Measurements from ENCODE around the gene CCDC169. TPM values are rescaled to one million over a fixed set of nuclear protein-coding genes. Genes with fewer than 3 reads are reported as not detected.

CCDC169 gene
- total and polyA plus RNA-seq, 2 of the 13 experiments (the other 11 are each of a cell fraction or from before 2014, with no cell fraction given), result 0.25 to 0.33 TPM

DNA sequence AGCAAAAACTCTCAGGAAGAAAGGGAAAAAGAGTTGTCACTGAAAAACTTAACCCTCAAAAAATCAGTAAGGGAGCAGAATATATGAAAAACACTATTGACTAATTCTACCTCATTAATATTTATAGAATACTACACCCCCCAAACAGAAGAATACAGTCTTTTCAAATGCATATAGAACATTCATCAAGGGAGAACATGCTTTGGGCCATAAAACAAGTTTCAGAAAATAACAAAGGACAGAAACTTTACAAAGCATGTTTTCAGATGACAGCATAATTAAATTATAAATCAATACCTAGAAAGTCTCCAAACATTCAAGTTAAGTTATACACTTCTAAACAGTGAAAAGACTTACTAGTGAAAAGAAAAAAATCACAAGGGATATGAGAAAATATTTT is 113.7 kb downstream of the CCDC169 start:
- no TSS peak for BruUV-seq (replicated peaks)
- Histone ChIP-seq H2AFZ (ENCODE audit: low read length) (no peak overlapping the region), H3K4me3 (replicated peaks in 1 of 3; ENCODE audit: insufficient read depth in 1 of 3, low read depth in 2 of 3, low read length in 3 of 3) (no peak overlapping the region), H3K79me2 (ENCODE audit: insufficient read depth, low read length) (no peaks in the 10 kb centered on the region), H3K4me1 (ENCODE audit: insufficient read depth, low read length) (no peaks in the 10 kb centered on the region), H3K27me3 (ENCODE audit: control insufficient read depth in 1 of 2, insufficient read depth in 2 of 2, low read length in 2 of 2) (no peaks in the 10 kb centered on the region; a peak in 1 of 5 replicates), H4K20me1 (ENCODE audit: insufficient read depth, low read length) (no peaks in the 10 kb centered on the region), H3K9me3 (ENCODE audit: low read length) (no peaks in the 10 kb centered on the region), H3K4me2 (ENCODE audit: low read depth, low read length) (no peak overlapping the region), H3K27ac (ENCODE audit: extremely low read length, insufficient read depth, low read length) (no peak overlapping the region), H3K36me3 (replicated peaks in 1 of 2; ENCODE audit: control insufficient read depth in 1 of 2, insufficient read depth in 2 of 2, low read length in 2 of 2) (no peaks in the 10 kb centered on the region), H3K9ac (ENCODE audit: insufficient read depth, low read depth, low read length) (no peak overlapping the region)
- no peak for FAIRE-seq
- POLR2A ChIA-PET, result no interaction called here
- CTCF ChIA-PET (ENCODE audit: low intra/inter-chr PET ratio, low total read pairs), result no interaction called here
- no peak for DNase-seq (ENCODE audit: low spot score)
- intact Hi-C loops (cut with micrococcal nuclease; ENCODE audit: unreplicated experiment) (no loop called here), in situ Hi-C loops (cut with HindIII; ENCODE audit: extremely low pct_ligation_motif_present, low pct_unique_long_range_greater_than_20kb) (no loop called here)
- TF ChIP-seq REL (CRISPR knock-in tag; conservative IDR thresholded peaks at IDR 0.05) (no peak), ZNF292 (CRISPR knock-in tag; IDR thresholded peaks at IDR 0.05; ENCODE audit: borderline replicate concordance, low read depth) (no peak), ZNF337 (CRISPR knock-in tag; IDR thresholded peaks at IDR 0.05; ENCODE audit: borderline replicate concordance, low read depth) (no peak), NFE2L1 (CRISPR knock-in tag; IDR thresholded peaks at IDR 0.05; ENCODE audit: borderline replicate concordance) (no peak), SETDB1 (CRISPR knock-in tag; IDR thresholded peaks at IDR 0.05; ENCODE audit: borderline replicate concordance) (no peak)
- TF ChIP-seq, protein P1, sequence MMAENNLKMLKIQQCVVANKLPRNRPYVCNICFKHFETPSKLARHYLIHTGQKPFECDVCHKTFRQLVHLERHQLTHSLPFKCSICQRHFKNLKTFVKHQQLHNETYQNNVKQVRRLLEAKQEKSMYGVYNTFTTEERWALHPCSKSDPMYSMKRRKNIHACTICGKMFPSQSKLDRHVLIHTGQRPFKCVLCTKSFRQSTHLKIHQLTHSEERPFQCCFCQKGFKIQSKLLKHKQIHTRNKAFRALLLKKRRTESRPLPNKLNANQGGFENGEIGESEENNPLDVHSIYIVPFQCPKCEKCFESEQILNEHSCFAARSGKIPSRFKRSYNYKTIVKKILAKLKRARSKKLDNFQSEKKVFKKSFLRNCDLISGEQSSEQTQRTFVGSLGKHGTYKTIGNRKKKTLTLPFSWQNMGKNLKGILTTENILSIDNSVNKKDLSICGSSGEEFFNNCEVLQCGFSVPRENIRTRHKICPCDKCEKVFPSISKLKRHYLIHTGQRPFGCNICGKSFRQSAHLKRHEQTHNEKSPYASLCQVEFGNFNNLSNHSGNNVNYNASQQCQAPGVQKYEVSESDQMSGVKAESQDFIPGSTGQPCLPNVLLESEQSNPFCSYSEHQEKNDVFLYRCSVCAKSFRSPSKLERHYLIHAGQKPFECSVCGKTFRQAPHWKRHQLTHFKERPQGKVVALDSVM (CRISPR knock-in tag; IDR thresholded peaks at IDR 0.05), result no peak
- ATAC-seq, result no peak

Small RNAs within 50 kb of the gene (small RNA-seq; reads per million reads assigned to genes)
- 0 reads per million in 3 experiments for gene RNU6-71P (ENCODE audit: insufficient read depth in 2 of 3, insufficient read length in 3 of 3, low read depth in 2 of 3, low replicate concordance in 1 of 3)

Other genes starting within 250 kb of the CCDC169 start
- gene DCLK1, start 166.4 kb downstream of the CCDC169 start, total RNA-seq (2016; rRNA removed; fragmentation: Illumina TruSeq; extraction: Trizol), result not detected in 2 replicates
- not detected in 2 replicates for gene DCLK1, start 166.4 kb downstream of the CCDC169 start, polyA plus RNA-seq (2011; rRNA removed)
- gene SOHLH2, start 83.3 kb downstream of the CCDC169 start, total RNA-seq (2016; rRNA removed; fragmentation: Illumina TruSeq; extraction: Trizol), result not detected in 2 replicates
- 0.07 TPM in 1 of 2 replicates, not detected in the other for gene SOHLH2, start 83.3 kb downstream of the CCDC169 start, polyA plus RNA-seq (2011; rRNA removed)
- gene SPART, start 48.6 kb upstream of the CCDC169 start, total RNA-seq (2016; rRNA removed; fragmentation: Illumina TruSeq; extraction: Trizol), result 28.8 and 48.6 TPM in 2 replicates
- 7.4 and 8.9 TPM in 2 replicates for gene SPART, start 48.6 kb upstream of the CCDC169 start, polyA plus RNA-seq (2011; rRNA removed)
- gene CCNA1, start 134.7 kb upstream of the CCDC169 start, total RNA-seq (2016; rRNA removed; fragmentation: Illumina TruSeq; extraction: Trizol), result not detected in 2 replicates
- gene CCNA1, start 134.7 kb upstream of the CCDC169 start, polyA plus RNA-seq (2011; rRNA removed), result not detected in 2 replicates